ENCODE results near the gene CCDC183.

- TF ChIP-seq ZNF274 (IDR thresholded peaks at IDR 0.05; ENCODE audit: low read depth, low read length) (no peak), YY1 (IDR thresholded peaks at IDR 0.05; ENCODE audit: insufficient read depth, insufficient read length) (no peak)
Measured at GRCh38 chr9:136757328-136757727, 38.8 kb upstream of the CCDC183 start.
